ENCODE data around the gene LILRA6. TPM values are rescaled to one million over a fixed set of nuclear protein-coding genes. Genes with fewer than 3 reads are reported as not detected.
A peak's percentile ranks its signal among the peaks of the same experiment; 100 is the strongest.

The LILRA6 gene
- total RNA-seq, 1 experiment from 2014 or later, result not detected

DNA sequence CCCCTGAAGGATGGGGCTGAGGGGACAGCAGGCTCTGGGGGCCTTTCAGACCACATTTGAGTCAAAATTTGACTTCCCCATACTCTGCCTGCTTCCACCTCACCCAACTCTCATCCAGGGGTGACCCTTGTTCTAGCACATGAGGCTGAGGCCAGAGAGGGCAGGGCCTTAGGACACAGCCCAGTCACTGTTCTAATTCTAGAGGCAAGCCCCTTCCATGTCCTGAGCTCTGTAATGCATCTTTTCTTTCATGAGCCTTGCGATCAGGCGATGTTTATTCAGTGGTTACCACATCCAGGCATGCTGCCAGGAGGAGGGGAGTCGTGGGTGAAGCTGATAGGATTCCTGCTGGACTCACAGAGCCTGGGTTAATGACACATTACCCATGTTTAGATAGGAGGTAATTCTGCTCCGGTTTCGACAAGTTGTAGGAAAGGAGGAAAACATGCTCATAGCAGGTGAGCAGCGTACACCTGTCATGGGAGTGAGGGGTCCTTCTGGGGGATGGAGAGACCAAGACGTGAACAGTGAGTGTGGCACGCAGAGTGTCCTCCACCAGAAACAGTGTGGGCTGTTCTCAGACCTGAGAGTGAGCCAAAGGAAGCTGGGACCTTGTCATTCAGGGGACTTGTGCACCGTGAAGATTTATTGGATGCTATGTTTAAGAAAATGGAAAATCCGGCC, 32.6 kb downstream of the LILRA6 start:
- ChIA-PET CTCF (interaction anchor here (1.2 kb wide), 1 partner anchor 56 kb away, joined by 4 read pairs; no protein-coding TSS in a partner anchor), POLR2A (ENCODE audit: low non-redundant PET) (no interaction called here)
- BruUV-seq (replicated peaks), result no TSS peak
- H3K9me3 ChIP-seq (ENCODE audit: low read depth, low read length, poor library complexity, severe bottlenecking), result no peaks in the 10 kb centered on the region
- DNase-seq (ENCODE audit: low spot score), result peak; percentile 94
- H3K36me3 ChIP-seq (ENCODE audit: insufficient read depth, low read length, poor library complexity, severe bottlenecking), result peaks cover 37% of the 10 kb centered on the region
- TF ChIP-seq EZH2 (IDR thresholded peaks at IDR 0.05; ENCODE audit: borderline replicate concordance, low read depth, low read length, poor library complexity, severe bottlenecking), result no peak
- TF ChIP-seq, protein P1, sequence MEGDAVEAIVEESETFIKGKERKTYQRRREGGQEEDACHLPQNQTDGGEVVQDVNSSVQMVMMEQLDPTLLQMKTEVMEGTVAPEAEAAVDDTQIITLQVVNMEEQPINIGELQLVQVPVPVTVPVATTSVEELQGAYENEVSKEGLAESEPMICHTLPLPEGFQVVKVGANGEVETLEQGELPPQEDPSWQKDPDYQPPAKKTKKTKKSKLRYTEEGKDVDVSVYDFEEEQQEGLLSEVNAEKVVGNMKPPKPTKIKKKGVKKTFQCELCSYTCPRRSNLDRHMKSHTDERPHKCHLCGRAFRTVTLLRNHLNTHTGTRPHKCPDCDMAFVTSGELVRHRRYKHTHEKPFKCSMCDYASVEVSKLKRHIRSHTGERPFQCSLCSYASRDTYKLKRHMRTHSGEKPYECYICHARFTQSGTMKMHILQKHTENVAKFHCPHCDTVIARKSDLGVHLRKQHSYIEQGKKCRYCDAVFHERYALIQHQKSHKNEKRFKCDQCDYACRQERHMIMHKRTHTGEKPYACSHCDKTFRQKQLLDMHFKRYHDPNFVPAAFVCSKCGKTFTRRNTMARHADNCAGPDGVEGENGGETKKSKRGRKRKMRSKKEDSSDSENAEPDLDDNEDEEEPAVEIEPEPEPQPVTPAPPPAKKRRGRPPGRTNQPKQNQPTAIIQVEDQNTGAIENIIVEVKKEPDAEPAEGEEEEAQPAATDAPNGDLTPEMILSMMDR (conservative IDR thresholded peaks at IDR 0.05; ENCODE audit: low read depth, low read length), result no peak
- intact Hi-C loops (cut with micrococcal nuclease; ENCODE audit: unreplicated experiment), result no loop called here
- H3K4me1 ChIP-seq (ENCODE audit: insufficient read depth, low read length, poor library complexity, severe bottlenecking), result peaks cover 22% of the 10 kb centered on the region
- H3K4me3 ChIP-seq (ENCODE audit: low read depth, low read length, poor library complexity, severe bottlenecking), result no peak overlapping the region
- H3K27me3 ChIP-seq (replicated peaks; ENCODE audit: insufficient read depth, low read depth, low read length, poor library complexity), result no peaks in the 10 kb centered on the region
- H3K27ac ChIP-seq (ENCODE audit: low read depth, low read length, poor library complexity, severe bottlenecking), result peak overlapping the region; percentile 34

DNA sequence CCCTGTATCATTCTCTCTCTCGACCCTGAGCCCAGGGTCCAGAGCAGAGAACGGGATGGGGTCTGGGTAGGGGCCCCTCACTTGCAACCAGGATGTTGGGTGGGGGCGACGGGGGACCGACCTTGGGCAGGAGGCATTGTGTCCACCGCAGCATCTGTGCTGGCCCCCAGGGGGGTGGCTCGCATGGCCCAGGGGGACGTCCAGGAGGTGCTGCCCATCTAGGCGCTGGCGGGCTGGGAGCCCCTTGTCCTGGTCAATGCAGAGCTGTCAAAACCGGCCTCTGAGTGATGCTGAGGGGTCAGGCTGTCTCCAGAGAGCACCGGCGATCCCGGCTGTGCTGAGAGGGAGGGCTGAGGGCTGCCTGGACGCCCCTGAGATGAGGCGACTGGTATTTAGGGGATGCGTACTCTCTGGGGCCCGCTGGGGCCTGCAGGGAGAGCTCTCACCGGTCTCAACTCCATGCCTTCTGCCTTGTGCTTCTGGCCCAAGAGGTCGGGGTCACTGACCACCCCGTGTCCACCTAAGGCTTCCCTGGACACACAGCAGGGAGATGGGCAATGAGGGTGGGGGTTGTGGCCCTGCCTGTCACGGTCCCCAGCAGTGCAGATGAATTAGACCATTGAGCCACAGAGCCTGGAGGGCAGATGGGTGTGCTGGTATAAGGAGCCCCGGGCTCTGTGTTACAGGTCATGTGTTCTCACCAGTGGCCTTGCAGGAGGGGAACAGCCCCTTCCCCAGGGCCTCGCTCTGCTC, 33.4 kb downstream of the LILRA6 start:
- no peak overlapping the region for H3K4me3 ChIP-seq (ENCODE audit: low read depth, low read length, poor library complexity, severe bottlenecking)
- no TSS peak for BruUV-seq (replicated peaks)
- no peaks in the 10 kb centered on the region for H3K9me3 ChIP-seq (ENCODE audit: low read depth, low read length, poor library complexity, severe bottlenecking)
- H3K27me3 ChIP-seq (replicated peaks; ENCODE audit: insufficient read depth, low read depth, low read length, poor library complexity), result no peaks in the 10 kb centered on the region
- ChIA-PET CTCF (interaction anchor here (1.2 kb wide), 1 partner anchor 57 kb away, joined by 4 read pairs; no protein-coding TSS in a partner anchor), POLR2A (ENCODE audit: low non-redundant PET) (no interaction called here)
- no peak for DNase-seq (ENCODE audit: low spot score)
- peaks cover 30% of the 10 kb centered on the region for H3K4me1 ChIP-seq (ENCODE audit: insufficient read depth, low read length, poor library complexity, severe bottlenecking)
- H3K36me3 ChIP-seq (ENCODE audit: insufficient read depth, low read length, poor library complexity, severe bottlenecking), result peaks cover 44% of the 10 kb centered on the region
- intact Hi-C loops (cut with micrococcal nuclease; ENCODE audit: unreplicated experiment), result no loop called here
- TF ChIP-seq EZH2 (IDR thresholded peaks at IDR 0.05; ENCODE audit: borderline replicate concordance, low read depth, low read length, poor library complexity, severe bottlenecking), result no peak
- TF ChIP-seq, protein P1 (conservative IDR thresholded peaks at IDR 0.05; ENCODE audit: low read depth, low read length), result no peak
- H3K27ac ChIP-seq (ENCODE audit: low read depth, low read length, poor library complexity, severe bottlenecking), result peak overlapping the region; percentile 34

DNA sequence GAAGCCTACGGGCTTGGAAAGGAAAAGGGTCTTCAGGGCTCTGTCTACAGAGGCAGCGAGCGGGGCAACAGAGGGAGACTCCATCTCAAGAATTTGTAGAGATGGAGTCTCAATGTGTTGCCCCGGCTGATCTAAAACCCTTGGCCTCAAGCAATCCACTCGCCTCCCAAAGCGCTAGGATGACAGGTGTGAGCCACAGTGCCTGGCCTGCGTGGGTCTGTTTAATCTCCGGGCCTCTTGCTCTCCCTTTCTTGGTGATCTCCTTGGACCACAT, 33.9 kb downstream of the LILRA6 start:
- intact Hi-C loops (cut with micrococcal nuclease; ENCODE audit: unreplicated experiment), result no loop called here
- TF ChIP-seq, protein P1 (conservative IDR thresholded peaks at IDR 0.05; ENCODE audit: low read depth, low read length), result no peak
- TF ChIP-seq EZH2 (IDR thresholded peaks at IDR 0.05; ENCODE audit: borderline replicate concordance, low read depth, low read length, poor library complexity, severe bottlenecking), result no peak
- no peaks in the 10 kb centered on the region for H3K9me3 ChIP-seq (ENCODE audit: low read depth, low read length, poor library complexity, severe bottlenecking)
- CTCF ChIA-PET, result no interaction called here
- H3K36me3 ChIP-seq (ENCODE audit: insufficient read depth, low read length, poor library complexity, severe bottlenecking), result peaks cover 50% of the 10 kb centered on the region
- POLR2A ChIA-PET (ENCODE audit: low non-redundant PET), result no interaction called here
- H3K4me3 ChIP-seq (ENCODE audit: low read depth, low read length, poor library complexity, severe bottlenecking), result no peak overlapping the region
- DNase-seq (ENCODE audit: low spot score), result no peak
- BruUV-seq (replicated peaks), result no TSS peak
- H3K27ac ChIP-seq (ENCODE audit: low read depth, low read length, poor library complexity, severe bottlenecking), result no peak overlapping the region
- H3K4me1 ChIP-seq (ENCODE audit: insufficient read depth, low read length, poor library complexity, severe bottlenecking), result peaks cover 34% of the 10 kb centered on the region
- H3K27me3 ChIP-seq (replicated peaks; ENCODE audit: insufficient read depth, low read depth, low read length, poor library complexity), result no peaks in the 10 kb centered on the region

Data from A673 (cell line).